ENCODE data around the gene AKAP5.

Gene AKAP5

DNA sequence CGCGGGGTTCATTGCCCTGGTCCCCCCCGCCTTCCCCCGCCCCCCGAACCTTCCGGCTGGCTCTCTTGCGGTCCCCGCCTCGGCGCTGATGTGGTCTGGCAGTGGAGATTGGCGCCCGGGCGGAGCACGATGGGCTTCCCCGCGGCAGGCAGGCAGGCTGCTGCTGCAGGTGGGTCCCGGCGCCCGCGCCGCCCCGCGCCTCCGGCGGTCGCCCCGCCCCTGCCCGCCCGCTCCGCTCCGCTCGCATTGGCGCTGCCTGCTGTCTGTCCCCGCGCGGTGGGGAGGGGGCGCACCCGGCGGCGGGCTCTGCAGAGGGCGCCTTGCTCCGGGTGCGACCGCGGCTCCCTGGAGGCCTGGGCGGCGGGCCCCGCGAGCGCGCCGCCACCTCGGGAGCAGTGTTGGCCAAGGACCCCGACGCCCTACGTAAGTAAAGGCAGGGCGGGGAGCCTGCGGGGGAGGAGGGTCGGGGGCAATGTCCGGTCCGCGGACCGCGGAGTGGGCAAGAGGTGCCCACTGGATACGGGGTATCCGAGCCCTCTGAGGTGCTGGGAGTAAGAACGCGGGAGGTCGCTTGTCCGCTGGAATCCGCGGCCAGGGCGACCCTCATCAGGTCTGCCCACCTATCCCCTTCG lies at the start of gene AKAP5:
TSS of gene AKAP5 (plus strand) at position 309 of the 632 bp plus-strand sequence. CDS start 2,896 bp downstream, outside the sequence.
- peak; percentile 99 for DNase-seq (ENCODE audit: low spot score)

DNA sequence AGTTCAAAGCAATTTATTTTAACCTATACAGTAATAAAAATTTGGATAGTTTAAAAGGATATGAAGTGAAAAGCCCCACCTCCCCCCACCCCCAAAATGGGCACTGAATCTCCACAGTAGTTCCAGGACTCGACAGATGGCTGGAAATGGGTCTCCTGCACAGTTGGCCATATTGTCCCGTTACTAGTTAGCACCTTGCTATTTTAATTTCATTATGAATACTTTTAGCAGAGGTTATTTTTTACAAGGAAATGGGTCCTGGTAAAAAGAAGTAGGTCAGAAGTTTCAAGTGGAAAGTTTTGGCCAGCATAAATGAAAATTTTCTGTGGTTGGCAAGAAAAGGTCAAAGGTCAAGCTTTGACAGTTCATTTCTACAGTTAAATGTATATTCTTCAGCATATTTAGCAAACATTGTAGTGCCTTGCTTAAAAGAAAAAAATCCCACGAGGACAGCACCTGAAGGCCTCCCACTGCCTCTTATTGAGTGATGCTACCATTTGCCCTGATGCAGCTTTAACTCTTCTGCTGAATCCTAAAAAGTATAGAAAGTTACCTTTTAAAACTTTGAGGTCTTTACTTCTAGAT lies 48.9 kb upstream of the AKAP5 start:
- no peak for DNase-seq (ENCODE audit: low spot score)

GRCh38 chr14:64417055-64417770 lies 48.1 kb upstream of the AKAP5 start:
- DNase-seq (ENCODE audit: low spot score): no peak

DNA sequence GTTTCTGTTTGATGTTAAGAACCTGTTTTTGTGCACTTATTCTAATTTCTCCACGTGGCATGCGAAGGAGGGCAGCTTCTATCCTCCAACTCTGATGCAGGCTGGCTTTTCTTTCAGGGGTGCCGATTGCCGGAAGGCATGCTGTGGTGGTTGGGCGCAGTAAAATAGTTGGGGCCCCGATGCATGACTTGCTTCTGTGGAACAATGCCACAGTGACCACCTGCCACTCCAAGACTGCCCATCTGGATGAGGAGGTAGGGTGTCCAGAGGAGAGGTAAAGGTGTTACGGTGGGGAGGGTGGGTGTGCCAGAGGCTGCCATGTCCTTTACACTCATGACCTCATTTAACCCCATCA lies 47.6 kb upstream of the AKAP5 start:
- DNase-seq (ENCODE audit: low spot score): no peak

GRCh38 chr14:64419003-64419402 lies 46.3 kb upstream of the AKAP5 start:
- no peak for DNase-seq (ENCODE audit: low spot score)

- DNase-seq (ENCODE audit: low spot score): no peak
These were observed 44.1 kb upstream of the AKAP5 start for GRCh38 chr14:64421166-64421565.

DNA sequence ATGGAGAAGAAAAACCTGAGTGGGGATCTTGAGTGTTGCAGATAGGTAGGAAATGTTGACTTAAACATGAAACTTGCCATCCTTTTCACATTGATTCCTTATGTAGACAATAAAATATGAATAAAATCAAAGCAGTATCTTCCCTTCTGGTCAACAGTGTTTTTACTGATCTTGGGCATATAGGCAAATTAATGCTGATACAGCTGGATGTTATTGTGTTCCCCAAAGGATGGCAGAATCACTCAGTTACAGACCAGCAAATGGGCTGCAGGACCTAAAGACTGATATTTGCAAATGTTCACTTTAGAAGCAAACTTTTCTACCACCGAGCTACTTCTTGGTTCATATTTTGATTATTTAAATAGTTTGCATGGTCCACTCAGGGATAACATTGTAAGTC lies 43.3 kb upstream of the AKAP5 start:
- no peak for DNase-seq (ENCODE audit: low spot score)

GRCh38 chr14:64422756-64423155 lies 42.5 kb upstream of the AKAP5 start:
- DNase-seq (ENCODE audit: low spot score): no peak

DNA sequence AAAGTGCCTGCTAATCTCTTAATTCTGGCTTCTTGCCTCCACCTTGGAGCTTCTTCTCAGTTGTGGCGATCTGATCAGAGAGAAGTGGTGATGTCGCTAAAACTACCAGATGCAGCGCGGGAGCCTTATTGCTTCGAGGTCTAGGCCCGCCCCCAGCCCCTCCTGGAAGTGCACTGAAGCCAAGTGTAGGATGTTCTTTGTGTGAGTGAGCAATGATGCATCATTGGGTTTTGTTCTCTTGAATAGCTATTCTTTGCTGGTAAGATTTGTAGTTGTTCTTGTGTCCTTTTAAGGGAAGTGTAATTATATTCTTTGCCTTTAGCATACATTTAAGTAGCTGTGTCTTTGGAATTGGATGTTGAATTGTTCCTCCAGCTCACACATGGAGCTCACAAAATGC lies 41.3 kb upstream of the AKAP5 start:
- no peak for DNase-seq (ENCODE audit: low spot score)

DNA sequence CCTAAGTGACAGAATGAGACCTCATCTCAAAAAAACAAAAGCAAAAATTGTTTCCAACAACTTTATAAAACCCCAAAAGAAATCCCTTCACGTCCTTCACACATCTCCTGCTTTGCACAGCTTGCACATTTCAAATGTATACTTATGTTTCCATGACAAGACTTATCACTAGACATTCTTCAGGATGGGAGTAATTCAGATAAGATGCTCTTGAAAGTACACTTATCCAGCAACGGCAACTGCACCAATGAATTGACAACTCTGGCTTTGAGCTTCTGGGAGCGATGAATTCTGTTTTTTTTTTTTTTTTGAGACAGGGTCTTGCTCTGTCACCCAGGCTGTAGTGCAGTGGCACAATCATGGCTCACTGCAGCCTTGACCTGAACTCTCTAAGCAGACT lies 30.8 kb upstream of the AKAP5 start:
- no peak for DNase-seq (ENCODE audit: low spot score)

GRCh38 chr14:64438181-64438841 lies 27.0 kb upstream of the AKAP5 start:
- DNase-seq (ENCODE audit: low spot score): no peak

DNA sequence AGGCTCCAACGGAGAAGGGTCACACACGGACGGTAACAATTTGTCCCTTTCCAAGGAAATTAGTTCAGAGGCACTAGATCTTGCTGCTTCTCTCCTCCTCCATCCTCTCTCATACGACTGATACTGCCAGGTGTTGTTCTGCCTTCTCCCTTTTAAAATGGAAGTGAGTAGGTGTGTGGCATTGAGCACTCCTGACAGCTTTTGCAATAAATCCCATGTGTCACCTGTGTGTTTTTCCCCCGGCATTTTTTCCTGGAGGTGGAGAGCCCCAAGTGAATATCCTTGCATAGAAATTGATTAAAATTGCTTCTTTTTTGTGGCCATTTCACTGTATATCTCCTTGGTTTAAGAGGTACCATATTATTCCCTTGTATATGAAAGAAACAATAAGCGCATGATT lies 26.2 kb upstream of the AKAP5 start:
- DNase-seq (ENCODE audit: low spot score): no peak

GRCh38 chr14:64440494-64440893 lies 24.8 kb upstream of the AKAP5 start:
- DNase-seq (ENCODE audit: low spot score): no peak

- no peak for DNase-seq (ENCODE audit: low spot score)
These were observed 22.9 kb upstream of the AKAP5 start for GRCh38 chr14:64442300-64442988.

DNA sequence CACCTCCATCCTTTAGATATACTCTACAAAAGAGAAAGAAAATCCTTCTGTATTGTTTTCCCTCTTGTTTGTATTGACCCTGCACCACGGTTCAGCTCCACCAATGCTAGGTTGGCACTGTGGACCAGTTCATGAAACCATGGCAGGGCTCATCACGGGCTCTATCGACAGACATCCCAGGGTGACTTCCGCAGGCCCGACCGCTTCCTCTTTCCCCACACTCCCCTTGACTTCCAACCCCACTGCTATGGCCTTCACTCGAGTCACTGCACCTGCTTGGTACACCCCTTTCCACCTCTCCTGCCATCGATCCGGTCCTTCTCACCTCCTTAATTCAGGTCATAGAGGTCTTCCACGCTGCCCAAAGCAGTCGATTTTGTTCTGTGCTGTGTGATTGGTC lies 21.2 kb upstream of the AKAP5 start:
- no peak for DNase-seq (ENCODE audit: low spot score)

DNA sequence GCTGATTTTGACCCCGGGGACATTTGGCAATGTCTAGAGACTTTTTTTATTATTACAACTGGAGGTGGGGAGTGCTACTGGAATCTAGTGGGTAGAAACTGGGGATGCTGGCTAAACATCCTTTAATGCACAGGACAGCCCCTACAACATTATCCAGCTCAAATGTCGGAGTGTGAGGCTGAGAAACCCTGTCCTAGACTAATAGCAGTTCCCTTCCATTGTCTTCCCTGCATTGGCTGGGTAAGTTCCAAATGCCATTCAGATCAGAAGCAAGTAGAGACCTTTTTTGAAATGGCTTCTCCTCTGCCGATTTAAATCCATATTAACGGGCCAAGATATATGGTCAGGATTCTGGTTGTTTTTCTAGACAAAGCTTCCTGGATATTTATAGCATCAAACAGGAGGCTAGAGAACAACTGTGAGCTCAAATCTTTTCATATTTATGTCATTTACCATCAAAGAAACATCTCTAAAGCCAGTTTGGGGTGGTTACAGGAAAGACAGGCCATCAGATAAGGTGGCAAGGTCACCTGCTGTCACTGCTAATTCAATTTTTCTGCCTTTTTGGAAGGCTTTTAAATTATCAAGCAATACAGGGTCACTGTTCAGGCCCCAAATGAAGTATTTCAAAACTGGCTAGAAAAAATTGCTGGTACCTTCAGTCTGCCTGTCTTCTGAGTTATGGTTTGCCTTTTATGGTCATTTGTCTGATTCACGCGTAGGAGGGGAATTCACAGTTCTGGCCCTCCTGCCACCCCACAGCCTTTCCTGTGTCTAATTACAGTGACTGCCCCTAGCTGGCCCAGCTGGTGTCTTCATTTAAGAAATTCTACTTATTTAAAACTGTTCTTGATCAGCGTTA lies 20.1 kb upstream of the AKAP5 start:
- DNase-seq (ENCODE audit: low spot score): no peak

GRCh38 chr14:64447876-64448670 lies 17.2 kb upstream of the AKAP5 start:
- DNase-seq (ENCODE audit: low spot score): no peak

GRCh38 chr14:64450255-64450654 lies 15.0 kb upstream of the AKAP5 start:
- DNase-seq (ENCODE audit: low spot score): no peak

DNA sequence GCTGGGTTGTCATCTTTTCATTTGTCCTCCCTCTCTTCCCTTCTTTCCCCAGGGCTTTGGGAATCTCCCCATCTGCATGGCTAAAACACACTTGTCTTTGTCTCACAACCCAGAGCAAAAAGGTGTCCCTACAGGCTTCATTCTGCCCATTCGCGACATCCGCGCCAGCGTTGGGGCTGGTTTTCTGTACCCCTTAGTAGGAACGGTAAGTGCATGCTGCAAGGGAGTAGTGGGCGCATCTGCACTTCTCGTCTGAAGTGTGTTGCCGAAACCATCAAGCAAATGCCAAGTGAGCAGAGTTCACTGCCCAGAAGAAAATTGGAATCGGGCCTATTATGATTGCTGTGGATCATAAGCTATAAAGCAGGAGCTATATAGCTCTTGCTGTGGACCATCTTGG lies 10.6 kb upstream of the AKAP5 start:
- DNase-seq (ENCODE audit: low spot score): no peak

- no peak for DNase-seq (ENCODE audit: low spot score)
These were observed 5.7 kb upstream of the AKAP5 start for GRCh38 chr14:64459405-64460136.

Measured in D341Med (cell line).